ENCODE measurements around the gene LPO. TPM values are rescaled to one million over a fixed set of nuclear protein-coding genes. Genes with fewer than 3 reads are reported as not detected.

The LPO gene
- total RNA-seq (2022) (0.23 and 0.54 TPM in 2 replicates), Bru-seq, nascent RNA (percentile 17 among the genes with signal in this experiment), BruChase-seq, experiment 1, labeled RNA remaining after a 2-hour chase (percentile 12 among the genes with signal in this experiment), BruChase-seq, experiment 2, labeled RNA remaining after a 6-hour chase (percentile 16 among the genes with signal in this experiment)
- long read RNA-seq, partial matches to known transcripts = 0 of 2 reads
- long read RNA-seq, other reads (novel, unspliced or antisense) = 2 of 2 reads

DNA sequence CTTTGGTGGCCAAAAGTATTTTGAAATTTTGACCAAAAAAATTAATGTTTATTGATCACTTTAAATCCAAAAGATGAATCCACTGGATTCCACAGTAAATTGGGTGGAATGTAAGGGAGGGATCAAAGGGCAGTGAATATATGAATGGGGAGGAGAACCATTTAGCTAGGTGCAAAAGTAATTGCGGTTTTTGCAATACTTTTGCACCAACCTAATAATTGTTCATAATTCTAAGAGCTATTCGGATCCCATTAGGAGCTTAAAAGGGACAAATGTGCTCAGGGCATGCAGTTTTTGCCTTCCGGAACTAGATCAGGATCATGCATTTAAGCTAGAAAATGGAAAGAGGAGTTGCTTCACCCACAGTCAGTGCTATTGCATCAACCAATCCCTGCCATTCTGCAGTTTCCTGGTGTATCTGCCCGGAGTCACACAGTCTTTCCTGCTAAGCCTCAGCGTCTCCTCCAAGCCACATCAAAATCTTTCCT, at the start of gene LPO:
TSS of gene LPO (plus strand) at position 438 of the 488 bp plus-strand sequence. CDS start 4,396 bp downstream, outside the sequence.
- no TSS peak for BruUV-seq (replicated peaks)
- TF ChIP-seq, protein P1, sequence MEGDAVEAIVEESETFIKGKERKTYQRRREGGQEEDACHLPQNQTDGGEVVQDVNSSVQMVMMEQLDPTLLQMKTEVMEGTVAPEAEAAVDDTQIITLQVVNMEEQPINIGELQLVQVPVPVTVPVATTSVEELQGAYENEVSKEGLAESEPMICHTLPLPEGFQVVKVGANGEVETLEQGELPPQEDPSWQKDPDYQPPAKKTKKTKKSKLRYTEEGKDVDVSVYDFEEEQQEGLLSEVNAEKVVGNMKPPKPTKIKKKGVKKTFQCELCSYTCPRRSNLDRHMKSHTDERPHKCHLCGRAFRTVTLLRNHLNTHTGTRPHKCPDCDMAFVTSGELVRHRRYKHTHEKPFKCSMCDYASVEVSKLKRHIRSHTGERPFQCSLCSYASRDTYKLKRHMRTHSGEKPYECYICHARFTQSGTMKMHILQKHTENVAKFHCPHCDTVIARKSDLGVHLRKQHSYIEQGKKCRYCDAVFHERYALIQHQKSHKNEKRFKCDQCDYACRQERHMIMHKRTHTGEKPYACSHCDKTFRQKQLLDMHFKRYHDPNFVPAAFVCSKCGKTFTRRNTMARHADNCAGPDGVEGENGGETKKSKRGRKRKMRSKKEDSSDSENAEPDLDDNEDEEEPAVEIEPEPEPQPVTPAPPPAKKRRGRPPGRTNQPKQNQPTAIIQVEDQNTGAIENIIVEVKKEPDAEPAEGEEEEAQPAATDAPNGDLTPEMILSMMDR (IDR thresholded peaks at IDR 0.05; ENCODE audit: insufficient read depth in 1 of 2, low read depth in 1 of 2, low read length in 1 of 2, severe bottlenecking in 1 of 2, unreplicated experiment in 1 of 2) = no peak
- Histone ChIP-seq H3K9me3 (no peaks in the 10 kb centered on the region), H3K27me3 (replicated peaks; ENCODE audit: control insufficient read depth, insufficient read depth, low read length) (no peaks in the 10 kb centered on the region; the same call in 1 of the 2 replicates), H3K4me1 (no peaks in the 10 kb centered on the region), H3K36me3 (ENCODE audit: control insufficient read depth, insufficient read depth, low read length) (no peaks in the 10 kb centered on the region), H3K4me3 (ENCODE audit: low read depth, low read length) (no peak within 1 kb of the TSS)
- H3K36me3 Mint-ChIP-seq (ENCODE audit: insufficient read depth, unreplicated experiment) = peaks cover 5% of the 10 kb centered on the region
- no peak within 1 kb of the TSS for H3K27ac Mint-ChIP-seq (ENCODE audit: unreplicated experiment)
- peaks cover 28% of the 10 kb centered on the region for H3K27me3 Mint-ChIP-seq (ENCODE audit: insufficient read depth, unreplicated experiment)
- H3K4me3 Mint-ChIP-seq (ENCODE audit: unreplicated experiment) = no peak within 1 kb of the TSS
- no peaks in the 10 kb centered on the region for H3K4me1 Mint-ChIP-seq (ENCODE audit: low read depth, unreplicated experiment)
- H3K9me3 Mint-ChIP-seq (ENCODE audit: unreplicated experiment) = no peaks in the 10 kb centered on the region
- CTCF ChIA-PET = interaction anchor here (0.5 kb wide), 1 partner anchor 187 kb away, joined by 3 read pairs; no protein-coding TSS in a partner anchor
- intact Hi-C loops (cut with micrococcal nuclease; ENCODE audit: unreplicated experiment) = no loop called here
- POLR2A ChIA-PET = no interaction called here
- DNase-seq = no peak

DNA sequence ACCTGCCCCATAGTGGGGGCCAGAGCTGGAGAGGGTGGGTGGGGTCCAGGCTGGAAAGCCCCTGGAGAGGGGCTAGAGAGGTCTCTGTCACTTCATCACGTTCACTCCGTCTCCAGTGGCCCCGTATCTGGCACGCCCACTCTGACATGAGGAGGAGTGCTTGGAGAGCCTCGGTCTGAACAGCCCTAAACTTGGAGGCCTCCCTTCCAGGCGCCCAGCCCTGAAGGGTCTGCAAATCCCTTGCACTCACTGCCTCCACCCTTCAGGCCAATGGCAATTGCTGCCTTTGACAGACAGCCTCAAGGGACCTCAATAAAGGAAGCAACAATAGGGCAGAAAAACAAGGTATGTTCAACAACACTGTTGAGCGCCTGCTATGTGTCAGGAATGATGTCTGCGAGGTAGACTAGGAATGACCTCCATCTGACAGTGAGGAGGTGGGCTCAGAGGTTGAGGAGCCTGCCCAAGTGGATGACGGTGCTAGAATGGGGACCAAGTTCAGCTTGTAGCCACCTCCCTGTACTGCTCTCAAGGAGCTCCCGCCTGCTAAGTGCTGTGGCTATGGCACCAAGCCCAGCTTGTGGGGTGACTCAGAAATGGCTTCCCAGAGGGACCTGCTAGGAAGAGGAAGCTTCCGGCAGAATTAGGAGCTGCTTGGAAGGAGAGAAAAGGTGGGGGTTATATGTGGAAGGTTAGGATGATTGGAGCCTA, 48.8 kb upstream of the LPO start:
- DNase-seq = no peak
- CTCF ChIA-PET = no interaction called here
- H3K27ac Mint-ChIP-seq (ENCODE audit: unreplicated experiment) = no peak overlapping the region
- H3K36me3 ChIP-seq (ENCODE audit: control insufficient read depth, insufficient read depth, low read length) = no peaks in the 10 kb centered on the region
- no peaks in the 10 kb centered on the region for H3K36me3 Mint-ChIP-seq (ENCODE audit: insufficient read depth, unreplicated experiment)
- BruUV-seq (replicated peaks) = no TSS peak
- POLR2A ChIA-PET = no interaction called here
- H3K4me3 ChIP-seq (ENCODE audit: low read depth, low read length) = no peak overlapping the region
- H3K4me3 Mint-ChIP-seq (ENCODE audit: unreplicated experiment) = no peak overlapping the region
- no peaks in the 10 kb centered on the region for H3K9me3 Mint-ChIP-seq (ENCODE audit: unreplicated experiment)
- peaks cover 8% of the 10 kb centered on the region for H3K4me1 Mint-ChIP-seq (ENCODE audit: low read depth, unreplicated experiment)
- peaks cover 8% of the 10 kb centered on the region for H3K4me1 ChIP-seq
- intact Hi-C loops (cut with micrococcal nuclease; ENCODE audit: unreplicated experiment) = no loop called here
- H3K27me3 Mint-ChIP-seq (ENCODE audit: insufficient read depth, unreplicated experiment) = peaks cover 8% of the 10 kb centered on the region
- TF ChIP-seq, protein P1 (IDR thresholded peaks at IDR 0.05; ENCODE audit: insufficient read depth in 1 of 2, low read depth in 1 of 2, low read length in 1 of 2, severe bottlenecking in 1 of 2, unreplicated experiment in 1 of 2) = no peak
- H3K27me3 ChIP-seq (replicated peaks; ENCODE audit: control insufficient read depth, insufficient read depth, low read length) = no peaks in the 10 kb centered on the region
- no peaks in the 10 kb centered on the region for H3K9me3 ChIP-seq

DNA sequence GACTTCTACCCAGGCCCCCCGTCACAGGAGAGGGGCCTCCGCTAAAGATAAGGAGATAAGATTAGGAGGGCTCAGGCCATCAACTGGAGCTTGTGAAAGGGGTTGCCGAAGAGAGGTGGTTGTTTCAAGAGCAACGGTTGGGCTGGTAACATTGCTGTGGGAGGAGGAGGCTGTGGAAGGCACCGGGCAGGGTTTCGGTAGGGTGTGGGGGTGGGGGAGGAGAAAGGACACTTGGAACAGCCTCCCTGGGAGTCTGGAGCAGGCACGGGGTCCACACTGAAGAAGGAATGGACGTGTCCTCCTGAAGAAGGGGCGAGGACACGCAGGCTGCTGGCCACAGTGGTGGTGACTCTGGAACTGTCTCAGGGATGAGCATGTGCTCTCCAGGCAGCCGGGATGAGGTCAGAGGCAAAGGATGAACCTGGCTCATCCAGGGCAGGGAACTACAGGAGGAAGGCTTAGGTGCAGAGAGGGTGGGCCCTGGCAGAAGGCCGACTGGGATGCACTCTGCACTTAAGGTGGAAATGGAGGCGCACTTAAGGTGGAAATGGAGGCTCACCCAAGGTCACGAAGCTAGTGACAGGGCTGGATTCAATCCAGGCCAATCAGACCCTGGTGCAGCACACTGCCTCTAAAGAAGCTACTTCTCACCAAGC, 47.0 kb upstream of the LPO start:
- Histone ChIP-seq H3K4me1 (peaks cover 8% of the 10 kb centered on the region), H3K36me3 (ENCODE audit: control insufficient read depth, insufficient read depth, low read length) (no peaks in the 10 kb centered on the region), H3K9me3 (no peaks in the 10 kb centered on the region), H3K27me3 (replicated peaks; ENCODE audit: control insufficient read depth, insufficient read depth, low read length) (no peaks in the 10 kb centered on the region), H3K4me3 (ENCODE audit: low read depth, low read length) (no peak overlapping the region)
- CTCF ChIA-PET = interaction anchor here (0.6 kb wide), 1 partner anchor 21 kb away, joined by 4 read pairs; no protein-coding TSS in a partner anchor
- TF ChIP-seq, protein P1 (IDR thresholded peaks at IDR 0.05; ENCODE audit: insufficient read depth in 1 of 2, low read depth in 1 of 2, low read length in 1 of 2, severe bottlenecking in 1 of 2, unreplicated experiment in 1 of 2) = no peak
- intact Hi-C loops (cut with micrococcal nuclease; ENCODE audit: unreplicated experiment) = no loop called here
- Mint-ChIP-seq H3K27ac (ENCODE audit: unreplicated experiment) (no peak overlapping the region), H3K4me3 (ENCODE audit: unreplicated experiment) (no peak overlapping the region), H3K27me3 (ENCODE audit: insufficient read depth, unreplicated experiment) (peaks cover 8% of the 10 kb centered on the region), H3K4me1 (ENCODE audit: low read depth, unreplicated experiment) (peaks cover 8% of the 10 kb centered on the region), H3K9me3 (ENCODE audit: unreplicated experiment) (no peaks in the 10 kb centered on the region), H3K36me3 (ENCODE audit: insufficient read depth, unreplicated experiment) (no peaks in the 10 kb centered on the region)
- no TSS peak for BruUV-seq (replicated peaks)
- DNase-seq = no peak
- POLR2A ChIA-PET = no interaction called here

Data from Caco-2 (cell line).